ENCODE results near the gene UGT1A8. TPM values are rescaled to one million over a fixed set of nuclear protein-coding genes. Genes with fewer than 3 reads are reported as not detected.

UGT1A8 gene
- total and polyA plus RNA-seq, 9 of the 15 experiments (the other 6 are each of a cell fraction or from before 2014, with no cell fraction given): 0.04 TPM; not detected in 8

- no peak for TF ChIP-seq MGA (IDR thresholded peaks at IDR 0.05)
- no peak for TF ChIP-seq SMC3 (conservative IDR thresholded peaks at IDR 0.05; ENCODE audit: insufficient read depth, low read depth, low read length)
- no peak for TF ChIP-seq STAT6 (CRISPR knock-in tag; IDR thresholded peaks at IDR 0.05)
- no peak for TF ChIP-seq ZFP1 (CRISPR knock-in tag; IDR thresholded peaks at IDR 0.05)
- no peak for TF ChIP-seq ZNF445 (CRISPR knock-in tag; IDR thresholded peaks at IDR 0.05; ENCODE audit: low read depth)
- no peak for TF ChIP-seq ZNF431 (CRISPR knock-in tag; IDR thresholded peaks at IDR 0.05)
- TF ChIP-seq MYC (IDR thresholded peaks at IDR 0.05; ENCODE audit: low read depth, low read length): no peak
- TF ChIP-seq MYC (CRISPR knock-in tag; IDR thresholded peaks at IDR 0.05; ENCODE audit: borderline replicate concordance, low read depth): no peak
- no peak for TF ChIP-seq CC2D1A (IDR thresholded peaks at IDR 0.05)
Observed at GRCh38 chr2:233676046-233676445, 58.6 kb downstream of the UGT1A8 start (continued).
